HK-2 (cell line): Measurements from ENCODE around the gene RIPK1.
"Not testable (repeated sequence)": the region's sequence is repeated elsewhere in the genome, so short reads cannot be mapped to it uniquely, and the experiment has no call there.

Source experiments
- DNase-seq: peaks from one replicate; pipeline ENCODE4 v3.0.0-alpha.2; 2018; ENCODE audit not compliant: unreplicated experiment

The RIPK1 gene

GRCh38 chr6:3068329-3069214 lies at the start of gene RIPK1:
RIPK1 (plus strand) TSS chr6:3068494; CDS start chr6:3076824, 8,330 bp downstream.
- peak; percentile 92 for DNase-seq

GRCh38 chr6:3019065-3019464 lies 49.2 kb upstream of the RIPK1 start:
- DNase-seq: no peak

- DNase-seq: no peak
Observed at GRCh38 chr6:3019749-3020320, 48.5 kb upstream of the RIPK1 start.

GRCh38 chr6:3020976-3021598 lies 47.2 kb upstream of the RIPK1 start:
- DNase-seq: not testable (repeated sequence)

GRCh38 chr6:3022765-3023662 lies 45.3 kb upstream of the RIPK1 start:
- no peak for DNase-seq

GRCh38 chr6:3023663-3024483 lies 44.4 kb upstream of the RIPK1 start:
- DNase-seq: peak; percentile 70

- no peak for DNase-seq
Observed at GRCh38 chr6:3026791-3027626, 41.3 kb upstream of the RIPK1 start.

GRCh38 chr6:3028156-3028555 lies 40.1 kb upstream of the RIPK1 start:
- not testable (repeated sequence) for DNase-seq

- no peak for DNase-seq
Observed at GRCh38 chr6:3031857-3032640, 36.2 kb upstream of the RIPK1 start.

- DNase-seq: no peak
Observed at GRCh38 chr6:3032986-3033385, 35.3 kb upstream of the RIPK1 start.

- no peak for DNase-seq
Observed at GRCh38 chr6:3033652-3034051, 34.6 kb upstream of the RIPK1 start.

GRCh38 chr6:3035397-3035796 lies 32.9 kb upstream of the RIPK1 start:
- no peak for DNase-seq

GRCh38 chr6:3036861-3037637 lies 31.2 kb upstream of the RIPK1 start:
- no peak for DNase-seq

- DNase-seq: no peak
Observed at GRCh38 chr6:3037638-3038365, 30.5 kb upstream of the RIPK1 start.

- DNase-seq: no peak
Observed at GRCh38 chr6:3039384-3039783, 28.9 kb upstream of the RIPK1 start.

- no peak for DNase-seq
Observed at GRCh38 chr6:3041147-3041546, 27.1 kb upstream of the RIPK1 start.

- no peak for DNase-seq
Observed at GRCh38 chr6:3041606-3042005, 26.7 kb upstream of the RIPK1 start.

GRCh38 chr6:3045369-3045768 lies 22.9 kb upstream of the RIPK1 start:
- DNase-seq: no peak
